ENCODE measurements around the gene CNDP2.

GRCh38 chr18:74550886-74551285 is 54.7 kb downstream of the CNDP2 start:
- TF ChIP-seq CTCF (conservative IDR thresholded peaks at IDR 0.05; ENCODE audit: low read depth, low read length) (no peak), EZH2 (IDR thresholded peaks at IDR 0.05; ENCODE audit: borderline replicate concordance, low read depth, low read length, poor library complexity, severe bottlenecking) (no peak)

Data from A673 (cell line).